IMR-90 (cell line): ENCODE measurements around the gene ABCA3. TPM values are rescaled to one million over a fixed set of nuclear protein-coding genes. Genes with fewer than 3 reads are reported as not detected.

Experiments
- ATAC-seq: fragments of 200-7000 bp; cut with Tn5 transposase; 2 replicates; pipeline ENCODE4 v1.9.1; 2020; ENCODE audit warnings: low read depth, mild to moderate bottlenecking, moderate library complexity
- BruUV-seq: library from RNA; stranded (reverse); fragments of 400-500 nt; replicated peaks from 2 replicates; lab custom pipeline; 2021; lab: Mats Ljungman, UMichigan
- CTCF ChIA-PET: fragments of 300-600 bp; formaldehyde crosslinking; extraction: SDS; loops from one replicate; lab custom pipeline; 2021; ENCODE audit warnings: antibody characterized with exemption; lab: Yijun Ruan, JAX
- POLR2A ChIA-PET: fragments of 300-600 bp; sonication (Branson Sonifier 250); formaldehyde crosslinking; loops from one replicate; lab custom pipeline; 2022; ENCODE audit warnings: antibody characterized with exemption; ENCODE audit not compliant: unreplicated experiment; lab: Charles Lee
- DNase-seq: peaks from one replicate; pipeline ENCODE4 v3.0.0; 2013
- H2AFZ ChIP-seq: replicated peaks from 2 replicates; pipeline ENCODE3; 2013; ENCODE audit warnings: low read length, mild to moderate bottlenecking; ENCODE audit not compliant: poor library complexity
- H2AK5ac ChIP-seq: 2 replicates; pipeline ENCODE4 v1.6.1; 2013; ENCODE audit warnings: low read depth, low read length, inconsistent platforms
- H2AK9ac ChIP-seq: replicated peaks from 2 replicates; pipeline ENCODE3; 2013; ENCODE audit warnings: mild to moderate bottlenecking, low read depth, low read length, moderate library complexity; ENCODE audit not compliant: poor library complexity
- H2BK120ac ChIP-seq: 2 replicates; pipeline ENCODE4 v1.6.1; 2013; ENCODE audit warnings: low read depth, low read length, inconsistent platforms
- H2BK15ac ChIP-seq: 3 replicates; pipeline ENCODE4 v1.6.1; 2013; ENCODE audit warnings: low read depth, low read length, inconsistent platforms
- H2BK20ac ChIP-seq: 2 replicates; pipeline ENCODE4 v1.6.1; 2013; ENCODE audit warnings: low read depth, mild to moderate bottlenecking, inconsistent platforms, low read length, moderate library complexity
- H2BK5ac ChIP-seq: 2 replicates; pipeline ENCODE4 v1.6.1; 2013; ENCODE audit warnings: mild to moderate bottlenecking, low read depth, low read length, inconsistent platforms; ENCODE audit not compliant: poor library complexity, severe bottlenecking
- H3K14ac ChIP-seq: replicated peaks from 2 replicates; pipeline ENCODE4 v1.6.1; 2013; ENCODE audit warnings: low read depth, low read length, inconsistent platforms
- H3K18ac ChIP-seq: 2 replicates; pipeline ENCODE4 v1.6.1; 2013; ENCODE audit warnings: low read depth, low read length, control low read depth
- H3K23ac ChIP-seq: 2 replicates; pipeline ENCODE4 v1.6.1; 2013; ENCODE audit warnings: low read depth, low read length, inconsistent platforms
- H3K27ac ChIP-seq: 2 replicates; pipeline ENCODE4 v1.5.1; 2013; ENCODE audit warnings: mild to moderate bottlenecking, control low read depth, low read length; ENCODE audit not compliant: insufficient read depth
- H3K27me3 ChIP-seq: 2 replicates; pipeline ENCODE4 v1.6.1; 2013; ENCODE audit warnings: low read length; ENCODE audit not compliant: control insufficient read depth, insufficient read depth
- H3K36me3 ChIP-seq: 2 replicates; pipeline ENCODE4 v1.6.1; 2013; ENCODE audit warnings: low read length, mixed read lengths; ENCODE audit not compliant: control insufficient read depth, insufficient read depth
- H3K4ac ChIP-seq: 2 replicates; pipeline ENCODE4 v1.6.1; 2013; ENCODE audit warnings: low read depth, low read length, inconsistent platforms
- H3K4me1 ChIP-seq: 2 replicates; pipeline ENCODE4 v1.6.1; 2013; ENCODE audit warnings: low read length, mixed read lengths; ENCODE audit not compliant: control insufficient read depth, insufficient read depth
- H3K4me2 ChIP-seq: 2 replicates; pipeline ENCODE4 v1.6.1; 2013; ENCODE audit warnings: low read depth, mild to moderate bottlenecking, control low read depth, low read length, moderate library complexity
- H3K4me3 ChIP-seq: 2 replicates; pipeline ENCODE4 v1.5.1; 2013; ENCODE audit warnings: low read depth, mild to moderate bottlenecking, control low read depth, low read length, moderate library complexity; ENCODE audit not compliant: insufficient read depth
- H3K56ac ChIP-seq: 2 replicates; pipeline ENCODE4 v1.6.1; 2013; ENCODE audit warnings: low read length, inconsistent platforms; ENCODE audit not compliant: insufficient read depth; ENCODE audit errors: extremely low read depth
- H3K79me1 ChIP-seq, 2 experiments: 2 replicates each; pipeline ENCODE4 v1.6.1; 2013; ENCODE audit warnings: low read length in 2 of 2, inconsistent platforms in 1 of 2, low read depth in 1 of 2
- H3K9ac ChIP-seq: 2 replicates; pipeline ENCODE4 v1.6.1; 2013; ENCODE audit warnings: low read depth, low read length, control low read depth
- H3K9me1 ChIP-seq: 2 replicates; pipeline ENCODE4 v1.6.1; 2013; ENCODE audit warnings: low read length, inconsistent platforms; ENCODE audit not compliant: insufficient read depth
- H3K9me3 ChIP-seq: 2 replicates; pipeline ENCODE4 v1.6.1; 2013; ENCODE audit warnings: low read length; ENCODE audit not compliant: control insufficient read depth, insufficient read depth
- H4K20me1 ChIP-seq: 2 replicates; pipeline ENCODE4 v1.6.1; 2013; ENCODE audit warnings: low read length, inconsistent platforms; ENCODE audit not compliant: insufficient read depth
- H4K5ac ChIP-seq: 2 replicates; pipeline ENCODE4 v1.6.1; 2013; ENCODE audit warnings: mild to moderate bottlenecking, low read depth, low read length, control low read depth
- H4K8ac ChIP-seq, 2 experiments: 2 replicates each; pipeline ENCODE4 v1.6.1; 2013; ENCODE audit warnings: low read depth in 2 of 2, low read length in 2 of 2, control low read depth in 1 of 2, inconsistent platforms in 1 of 2
- H4K91ac ChIP-seq: 2 replicates; pipeline ENCODE4 v1.6.1; 2013; ENCODE audit warnings: low read depth, low read length, inconsistent platforms; ENCODE audit not compliant: insufficient read depth
- BHLHE40 ChIP-seq: fragments of 150-350 bp; IDR thresholded peaks from 2 replicates; pipeline ENCODE4 v1.6.1; 2016; ENCODE audit warnings: mild to moderate bottlenecking, low read depth, low read length
- CEBPB ChIP-seq: IDR thresholded peaks from 2 replicates; pipeline ENCODE4 v1.6.1; 2012; ENCODE audit warnings: low read depth, low read length, improper control_type of control experiment
- CHD1 ChIP-seq: IDR thresholded peaks from 2 replicates; pipeline ENCODE4 v1.6.1; 2012; ENCODE audit warnings: low read depth, low read length, improper control_type of control experiment
- FOS ChIP-seq: fragments of 150-350 bp; IDR thresholded peaks from 2 replicates; pipeline ENCODE4 v1.6.1; 2016; ENCODE audit warnings: low read depth, low read length
- MXI1 ChIP-seq: IDR thresholded peaks from 2 replicates; pipeline ENCODE4 v1.6.1; 2012; ENCODE audit warnings: low read depth, mild to moderate bottlenecking, low read length, moderate library complexity, borderline replicate concordance
- NFE2L2 ChIP-seq: fragments of 150-350 bp; IDR thresholded peaks from 2 replicates; pipeline ENCODE4 v1.6.1; 2016; ENCODE audit warnings: low read depth, mild to moderate bottlenecking, low read length
- POLR2A ChIP-seq: IDR thresholded peaks from 2 replicates; pipeline ENCODE4 v1.6.1; 2012; ENCODE audit warnings: mild to moderate bottlenecking, low read depth, low read length
- RCOR1 ChIP-seq: IDR thresholded peaks from 2 replicates; pipeline ENCODE4 v1.6.1; 2012; ENCODE audit warnings: mild to moderate bottlenecking, low read length, improper control_type of control experiment; ENCODE audit not compliant: insufficient replicate concordance
- SMC3 ChIP-seq: fragments of 150-350 bp; IDR thresholded peaks from 2 replicates; pipeline ENCODE4 v1.6.1; 2016; ENCODE audit warnings: low read depth, mild to moderate bottlenecking, antibody characterized with exemption, low read length, moderate library complexity
- WGBS, 2 experiments: methylation state at CpG; one replicate each; pipeline versions ENCODE4 v1.1.5 to v1.1.7; 2013; ENCODE audit warnings: missing lambda C conversion rate in 2 of 2; ENCODE audit not compliant: insufficient read length in 1 of 2; ENCODE audit errors: extremely low coverage in 2 of 2; 5-methylcytosine and 5-hydroxymethylcytosine counted together
- dilution Hi-C: fragments of 300-500 bp; cut with HindIII; formaldehyde crosslinking; loops from one replicate; pipeline ENCODE4 v1.14.3; 2018; ENCODE audit warnings: low sequenced_read_pairs; ENCODE audit not compliant: unreplicated experiment
- in situ Hi-C: fragments of 300-500 bp; cut with MboI; formaldehyde crosslinking; loops from 3 replicates; pipeline ENCODE4 v1.14.3; 2019; ENCODE audit warnings: low sequenced_read_pairs, inconsistent platforms, mixed read lengths
- intact Hi-C: fragments of 100-400 bp; cut with micrococcal nuclease; formaldehyde crosslinking; loops from 2 replicates; pipeline ENCODE4 v1.10.0; 2022
- polyA plus RNA-seq, 3 experiments: library from polyadenylated mRNA; depleted of rRNA; stranded (reverse); fragments of >200 nt; gene quantifications; 2 replicates each; pipeline ENCODE4 v1.2.3, GENCODE V29; 2012; ENCODE audit warnings: low replicate concordance in 1 of 3
- total RNA-seq: library from RNA; depleted of rRNA; stranded (reverse); fragments of >200 nt; gene quantifications from 2 replicates; pipeline ENCODE4 v1.2.3, GENCODE V29; 2012
- TF ChIP-seq, protein P1 (sequence below): conservative IDR thresholded peaks from 2 replicates; pipeline ENCODE4 v1.5.1; 2012; ENCODE audit warnings: mild to moderate bottlenecking, low read depth, low read length, improper control_type of control experiment
- TF ChIP-seq, protein P2 (sequence below): fragments of 150-350 bp; IDR thresholded peaks from 2 replicates; pipeline ENCODE4 v1.6.1; 2017; ENCODE audit warnings: mild to moderate bottlenecking, antibody characterized with exemption, low read length, low read depth

Gene ABCA3
- total and polyA plus RNA-seq, 2 of the 4 experiments (the other 2 are of a cell fraction) = 0.18 to 0.22 TPM

- Histone ChIP-seq H3K27me3 (peaks cover 37% of the 10 kb centered on the region), H3K23ac (no peak overlapping the region), H2BK120ac (no peak overlapping the region), H4K5ac (no peak overlapping the region), H3K18ac (no peak overlapping the region), H3K56ac (no peak overlapping the region), H3K9ac (no peak overlapping the region), H2BK20ac (no peak overlapping the region), H2AFZ (no peak overlapping the region), H2AK9ac (no peak overlapping the region), H2BK5ac (no peak overlapping the region), H3K14ac (no peak overlapping the region), H3K27ac (no peak overlapping the region), H3K4ac (no peak overlapping the region), H3K9me1 (no peaks in the 10 kb centered on the region), H2BK15ac (no peak overlapping the region), H4K20me1 (no peaks in the 10 kb centered on the region), H3K4me1 (peaks cover 3% of the 10 kb centered on the region; the same call in 1 of the 2 replicates), H3K79me1 (no peaks in the 10 kb centered on the region), H2AK5ac (no peak overlapping the region), H3K4me2 (no peak overlapping the region), H3K36me3 (no peaks in the 10 kb centered on the region), H4K91ac (no peak overlapping the region), H4K8ac (no peak overlapping the region), H3K9me3 (no peaks in the 10 kb centered on the region), H3K4me3 (no peak overlapping the region)
- ATAC-seq (no peak), DNase-seq (no peak)
- in situ Hi-C loops = no loop called here
- TF ChIP-seq CEBPB (no peak), BHLHE40 (no peak), SMC3 (no peak), POLR2A (no peak), RCOR1 (no peak), NFE2L2 (no peak), CHD1 (no peak), FOS (no peak), MXI1 (no peak)
- TF ChIP-seq, protein P1, sequence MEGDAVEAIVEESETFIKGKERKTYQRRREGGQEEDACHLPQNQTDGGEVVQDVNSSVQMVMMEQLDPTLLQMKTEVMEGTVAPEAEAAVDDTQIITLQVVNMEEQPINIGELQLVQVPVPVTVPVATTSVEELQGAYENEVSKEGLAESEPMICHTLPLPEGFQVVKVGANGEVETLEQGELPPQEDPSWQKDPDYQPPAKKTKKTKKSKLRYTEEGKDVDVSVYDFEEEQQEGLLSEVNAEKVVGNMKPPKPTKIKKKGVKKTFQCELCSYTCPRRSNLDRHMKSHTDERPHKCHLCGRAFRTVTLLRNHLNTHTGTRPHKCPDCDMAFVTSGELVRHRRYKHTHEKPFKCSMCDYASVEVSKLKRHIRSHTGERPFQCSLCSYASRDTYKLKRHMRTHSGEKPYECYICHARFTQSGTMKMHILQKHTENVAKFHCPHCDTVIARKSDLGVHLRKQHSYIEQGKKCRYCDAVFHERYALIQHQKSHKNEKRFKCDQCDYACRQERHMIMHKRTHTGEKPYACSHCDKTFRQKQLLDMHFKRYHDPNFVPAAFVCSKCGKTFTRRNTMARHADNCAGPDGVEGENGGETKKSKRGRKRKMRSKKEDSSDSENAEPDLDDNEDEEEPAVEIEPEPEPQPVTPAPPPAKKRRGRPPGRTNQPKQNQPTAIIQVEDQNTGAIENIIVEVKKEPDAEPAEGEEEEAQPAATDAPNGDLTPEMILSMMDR = no peak
- TF ChIP-seq, protein P2, sequence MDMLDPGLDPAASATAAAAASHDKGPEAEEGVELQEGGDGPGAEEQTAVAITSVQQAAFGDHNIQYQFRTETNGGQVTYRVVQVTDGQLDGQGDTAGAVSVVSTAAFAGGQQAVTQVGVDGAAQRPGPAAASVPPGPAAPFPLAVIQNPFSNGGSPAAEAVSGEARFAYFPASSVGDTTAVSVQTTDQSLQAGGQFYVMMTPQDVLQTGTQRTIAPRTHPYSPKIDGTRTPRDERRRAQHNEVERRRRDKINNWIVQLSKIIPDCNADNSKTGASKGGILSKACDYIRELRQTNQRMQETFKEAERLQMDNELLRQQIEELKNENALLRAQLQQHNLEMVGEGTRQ = no peak
- BruUV-seq = no TSS peak
- POLR2A ChIA-PET = no interaction called here
- dilution Hi-C loops = no loop called here
- intact Hi-C loops = no loop called here
- WGBS, 2 experiments = 81% methylated on average over 2 of the region's 5 CpGs; no CpG with 5 or more reads in 1 of the 2 experiments
- CTCF ChIA-PET = interaction anchor here (0.6 kb wide), 1 partner anchor 52 kb away, joined by 3 read pairs; no protein-coding TSS in a partner anchor
These were observed 8.6 kb downstream of the ABCA3 start for GRCh38 chr16:2331931-2332267.
